ENCODE data around the gene CLCNKA.
"Not testable (repeated sequence)": the region's sequence is repeated elsewhere in the genome, so short reads cannot be mapped to it uniquely, and the experiment has no call there.

Gene CLCNKA

GRCh38 chr1:16043950-16044349, 22.1 kb downstream of the CLCNKA start:
- no peak for DNase-seq

GRCh38 chr1:16046842-16047241, 25.0 kb downstream of the CLCNKA start:
- no peak for DNase-seq

DNA sequence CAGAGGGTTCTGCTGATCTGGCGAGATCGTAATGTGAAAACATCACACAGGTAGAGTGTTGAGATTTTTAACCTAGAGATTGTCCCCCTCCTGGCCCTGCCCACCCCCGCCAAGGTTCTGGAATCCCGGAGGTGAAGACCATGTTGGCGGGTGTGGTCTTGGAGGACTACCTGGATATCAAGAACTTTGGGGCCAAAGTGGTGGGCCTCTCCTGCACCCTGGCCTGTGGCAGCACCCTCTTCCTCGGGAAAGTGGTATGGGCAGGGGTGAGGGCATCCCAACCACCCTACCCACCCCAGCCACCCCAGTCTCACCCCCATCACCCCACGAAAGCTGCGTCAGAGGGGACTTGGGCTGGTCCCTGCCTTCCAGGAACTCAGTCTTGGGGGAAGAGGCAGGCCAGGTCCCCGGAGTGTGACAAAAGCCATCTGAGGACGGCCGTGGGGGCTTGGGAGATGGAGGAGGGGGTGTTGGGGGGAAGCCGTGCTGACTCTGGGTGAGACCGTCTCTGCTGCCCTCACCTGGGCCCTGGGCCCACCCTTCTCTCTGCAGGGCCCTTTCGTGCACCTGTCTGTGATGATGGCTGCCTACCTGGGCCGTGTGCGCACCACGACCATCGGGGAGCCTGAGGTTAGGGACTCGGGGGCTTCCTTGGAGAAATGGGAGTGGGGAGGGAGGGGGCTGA, 26.1 kb downstream of the CLCNKA start:
- no peak for DNase-seq

DNA sequence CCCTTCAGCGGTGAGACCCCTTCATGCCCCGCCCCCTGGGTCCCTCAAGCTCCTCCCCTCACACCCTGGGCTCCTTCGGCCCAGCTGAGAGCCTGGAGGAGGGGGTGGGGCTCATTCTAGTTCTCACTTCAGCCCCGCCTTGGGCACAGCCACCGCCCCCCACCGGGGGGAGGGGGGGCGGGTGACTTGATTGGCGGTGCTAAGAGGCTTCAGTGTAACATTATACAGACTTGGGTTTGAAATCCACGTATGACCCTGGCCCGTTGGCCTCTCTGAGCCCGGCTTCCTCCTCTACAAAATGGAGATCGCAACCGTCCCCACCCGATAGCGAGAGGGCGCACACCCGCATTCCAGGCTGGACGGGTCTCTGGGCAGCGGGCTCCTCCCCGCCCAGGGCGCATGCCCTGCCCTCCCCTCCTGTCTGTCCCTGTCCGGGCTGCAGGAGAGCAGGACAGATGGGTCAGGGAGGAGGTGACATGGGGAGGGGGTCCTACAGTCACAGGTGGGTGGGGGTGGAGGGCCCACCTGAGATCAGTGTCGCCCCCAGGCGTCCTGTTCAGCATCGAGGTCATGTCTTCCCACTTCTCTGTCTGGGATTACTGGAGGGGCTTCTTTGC, 26.8 kb downstream of the CLCNKA start:
- DNase-seq: peak in 3 of 5 experiments; percentile 12 to 28 (median 13)

DNA sequence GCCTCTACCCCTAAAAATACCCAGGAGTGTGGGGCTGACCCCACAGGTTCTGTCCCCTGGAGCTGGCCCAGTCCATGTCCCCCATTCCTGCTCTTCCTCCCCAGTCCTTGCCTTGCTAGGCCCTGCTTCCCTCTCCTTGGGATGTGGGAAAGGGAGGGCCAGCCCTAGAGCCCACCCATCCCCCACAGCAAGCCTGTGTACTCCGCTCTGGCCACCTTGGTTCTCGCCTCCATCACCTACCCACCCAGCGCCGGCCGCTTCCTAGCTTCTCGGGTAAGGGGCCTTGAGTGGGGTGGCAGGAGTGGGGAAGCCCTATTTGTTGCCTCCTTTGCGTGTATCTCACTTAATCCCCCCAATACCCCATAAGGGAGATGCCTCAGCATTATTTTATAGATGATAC, 28.5 kb downstream of the CLCNKA start:
- no peak for DNase-seq

- DNase-seq: no peak
Observed at GRCh38 chr1:16051039-16051438, 29.2 kb downstream of the CLCNKA start.

- DNase-seq: not testable (repeated sequence)
Observed at GRCh38 chr1:16051949-16052348, 30.1 kb downstream of the CLCNKA start.

DNA sequence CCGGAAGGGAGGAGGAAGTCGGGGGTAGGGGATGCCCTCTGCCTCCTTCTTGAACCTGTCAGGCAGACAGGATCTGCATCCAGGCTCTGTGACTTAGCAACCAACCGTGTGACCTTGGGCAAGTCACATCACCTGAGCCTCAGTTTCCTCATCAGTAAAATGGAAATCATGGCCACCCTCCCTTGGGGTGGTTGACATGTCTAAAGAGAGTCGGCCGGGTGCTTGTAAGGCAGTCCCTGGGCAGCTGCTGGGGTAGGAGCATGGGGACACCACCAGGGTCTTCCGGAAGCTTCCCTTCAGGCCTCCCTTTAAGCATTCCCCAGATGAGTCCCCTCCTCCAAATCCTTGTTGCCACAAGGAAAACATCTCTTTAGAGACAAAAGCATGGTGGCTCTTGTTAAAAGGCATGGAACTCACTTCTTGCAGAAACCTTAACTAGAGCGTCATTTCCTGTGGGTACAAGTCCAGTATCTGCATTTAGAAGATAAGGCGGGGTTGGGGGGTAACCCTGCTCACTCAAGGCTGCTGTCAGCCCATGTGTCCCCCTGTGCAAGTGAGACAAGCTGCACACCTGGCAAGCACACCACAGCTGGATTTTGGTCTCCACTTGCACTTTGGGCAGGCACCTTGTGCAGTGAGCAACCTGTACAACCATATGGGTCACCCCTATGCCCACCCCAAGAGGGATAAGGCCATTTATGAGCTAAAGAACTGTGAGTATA, 32.1 kb downstream of the CLCNKA start:
- DNase-seq: no peak

DNA sequence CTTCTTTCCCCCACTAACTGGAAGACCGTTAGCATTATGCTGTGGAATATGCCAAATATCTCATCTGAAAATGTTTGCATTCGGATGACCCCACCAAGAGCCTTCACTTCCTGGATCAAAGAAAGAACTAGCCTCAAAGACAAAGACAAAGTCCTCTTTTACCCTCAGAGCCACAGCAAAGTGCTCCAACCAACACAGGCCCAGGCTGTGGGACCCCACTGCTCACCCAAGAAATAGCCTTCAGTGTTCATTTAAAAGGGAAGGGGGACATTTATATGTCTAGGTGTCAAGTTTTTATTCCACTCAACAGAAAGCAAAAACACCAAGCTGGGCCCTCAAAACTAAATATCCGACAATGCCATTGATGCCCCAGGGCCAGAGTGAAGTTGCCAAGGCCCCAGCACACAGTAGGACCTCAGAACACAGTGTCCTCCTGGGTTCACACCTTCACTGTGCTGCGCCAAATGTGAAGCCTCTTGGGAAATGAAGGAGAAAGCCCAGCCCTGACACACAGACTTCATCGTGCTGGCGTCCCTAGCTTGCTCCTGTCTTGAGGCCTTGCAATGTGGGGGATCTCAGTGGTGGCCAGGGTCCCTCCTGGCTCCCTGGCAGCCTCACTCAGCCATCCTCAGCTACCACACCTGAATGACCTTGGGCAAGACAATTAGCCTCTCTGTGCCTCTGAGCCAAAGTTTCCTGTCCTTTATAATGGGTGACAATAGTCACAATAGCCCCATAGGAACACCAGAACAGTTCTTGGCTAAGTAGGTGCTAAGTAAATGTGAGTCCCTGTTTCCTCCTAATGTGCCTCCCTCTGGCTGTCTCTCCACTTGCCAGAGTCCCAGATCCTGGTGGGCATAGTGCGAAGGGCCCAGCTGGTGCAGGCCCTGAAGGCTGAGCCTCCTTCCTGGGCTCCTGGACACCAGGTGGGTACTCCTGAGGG, 33.0 kb downstream of the CLCNKA start:
- no peak for DNase-seq

DNA sequence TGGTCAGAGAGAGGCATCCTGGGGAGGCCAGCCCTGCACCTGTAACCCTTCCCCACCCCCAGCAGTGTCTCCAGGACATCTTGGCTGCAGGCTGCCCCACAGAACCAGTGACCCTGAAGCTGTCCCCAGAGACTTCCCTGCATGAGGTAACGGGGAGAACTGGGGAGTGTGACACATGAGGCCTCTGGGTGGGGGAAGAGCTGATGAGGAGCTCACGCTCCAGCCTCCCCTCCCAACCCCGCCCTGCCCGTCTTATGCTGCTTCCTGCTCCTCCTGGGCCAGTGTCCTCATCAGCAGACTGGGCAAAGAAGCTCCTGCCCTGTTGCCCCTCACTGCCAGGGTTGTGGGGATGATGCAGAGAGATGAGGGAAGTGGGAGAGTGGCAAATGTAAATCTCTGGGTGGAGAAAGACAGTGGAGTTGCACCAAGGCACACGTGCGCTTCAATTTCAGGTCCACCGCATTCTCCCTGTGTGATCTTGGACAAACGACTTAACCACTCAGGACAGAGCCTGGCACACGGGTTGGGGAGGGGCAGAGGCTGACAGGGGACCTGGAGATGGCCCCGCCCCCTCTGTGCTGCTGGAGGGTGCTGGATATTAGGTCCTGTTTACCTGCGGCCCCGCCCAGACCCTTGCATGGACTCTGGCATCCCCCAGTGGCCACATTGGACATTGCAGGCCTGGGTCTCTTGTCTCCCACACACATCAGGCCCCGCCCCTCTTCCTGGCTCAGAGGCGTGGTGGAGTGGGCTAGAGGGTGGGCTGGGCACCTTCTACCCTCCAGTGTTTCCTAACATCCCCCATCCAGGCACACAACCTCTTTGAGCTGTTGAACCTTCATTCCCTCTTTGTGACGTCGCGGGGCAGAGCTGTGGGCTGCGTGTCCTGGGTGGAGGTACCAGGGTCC, 34.0 kb downstream of the CLCNKA start:
- DNase-seq: peak; percentile 50 to 80 (median 65)

DNA sequence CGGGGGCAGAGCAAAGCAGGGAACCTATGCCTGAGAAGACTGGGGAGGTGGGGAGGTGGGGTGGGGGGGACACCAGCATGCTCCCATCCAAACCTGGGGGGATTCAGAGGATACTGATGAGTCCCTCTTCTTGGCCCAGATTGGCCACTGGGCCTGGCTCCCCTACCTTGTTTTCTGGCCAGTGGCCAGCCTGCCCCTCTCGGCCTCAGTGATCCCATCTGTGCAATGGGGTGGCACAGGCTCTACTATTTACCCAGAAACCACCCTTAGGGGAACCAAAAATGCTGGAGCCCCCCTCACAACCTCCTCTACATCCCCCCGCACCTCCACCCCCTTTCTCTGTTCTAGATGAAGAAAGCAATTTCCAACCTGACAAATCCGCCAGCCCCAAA, 34.7 kb downstream of the CLCNKA start:
- DNase-seq: not testable (repeated sequence)

GRCh38 chr1:16057314-16057915, 35.6 kb downstream of the CLCNKA start:
- DNase-seq: not testable (repeated sequence)

GRCh38 chr1:16058394-16059120, 36.7 kb downstream of the CLCNKA start:
- DNase-seq: not testable (repeated sequence)

DNA sequence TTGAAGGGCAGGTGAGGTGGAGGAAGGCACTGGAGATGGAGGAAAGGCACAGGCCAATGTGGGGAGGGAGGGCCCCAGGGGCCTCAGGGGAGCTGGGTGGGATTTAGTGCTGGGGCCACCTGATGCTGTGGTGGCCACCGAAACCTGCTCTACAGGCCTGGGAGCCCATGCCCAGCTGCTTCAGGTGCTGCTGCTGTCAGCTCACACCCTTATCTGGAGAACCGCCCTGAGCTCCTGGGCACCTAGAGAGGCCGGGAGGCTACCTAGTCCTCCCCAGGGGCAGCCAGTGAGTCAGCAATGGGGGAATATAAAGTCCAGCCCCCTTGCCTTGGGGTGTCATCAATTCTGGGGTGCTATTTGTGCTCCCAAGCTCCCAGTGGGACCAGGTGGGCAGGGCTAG, 39.4 kb downstream of the CLCNKA start:
- no peak for DNase-seq

DNA sequence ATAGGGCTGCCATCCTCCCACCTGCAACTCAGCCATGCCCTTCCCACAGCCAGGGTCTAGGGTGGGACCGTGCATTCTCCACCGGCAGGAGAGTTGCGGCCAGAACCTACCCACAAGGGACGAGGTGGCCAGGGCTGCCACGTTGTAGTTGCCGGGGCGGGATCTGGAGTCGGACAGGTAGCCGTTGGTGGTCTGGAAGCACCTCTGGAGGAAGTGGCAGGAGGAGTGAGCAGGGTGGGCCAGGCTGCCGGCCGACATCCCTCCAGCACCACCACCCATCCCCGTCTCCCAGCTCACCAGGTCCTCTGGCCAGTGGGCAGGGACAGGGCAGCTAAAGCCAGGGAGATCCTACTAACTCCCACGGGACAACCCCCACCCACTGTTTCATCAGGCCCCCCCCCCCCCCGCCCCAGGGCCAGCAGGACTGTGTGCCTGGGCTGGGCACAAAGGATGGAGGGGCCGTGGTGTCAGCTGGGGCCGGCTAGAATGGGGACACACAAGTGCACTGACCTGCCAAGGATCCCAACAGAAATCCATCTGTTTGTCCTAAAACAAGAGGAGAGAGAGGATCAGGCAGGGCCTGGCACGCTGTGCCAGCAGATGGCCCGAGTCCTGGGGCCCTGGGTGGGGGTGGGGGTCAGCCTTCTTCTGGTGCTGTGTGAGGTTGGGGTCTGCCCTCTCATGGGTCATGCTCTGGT, 40.3 kb downstream of the CLCNKA start:
- DNase-seq: not testable (repeated sequence)

- DNase-seq: not testable (repeated sequence)
Observed at GRCh38 chr1:16062687-16063075, 40.8 kb downstream of the CLCNKA start.

DNA sequence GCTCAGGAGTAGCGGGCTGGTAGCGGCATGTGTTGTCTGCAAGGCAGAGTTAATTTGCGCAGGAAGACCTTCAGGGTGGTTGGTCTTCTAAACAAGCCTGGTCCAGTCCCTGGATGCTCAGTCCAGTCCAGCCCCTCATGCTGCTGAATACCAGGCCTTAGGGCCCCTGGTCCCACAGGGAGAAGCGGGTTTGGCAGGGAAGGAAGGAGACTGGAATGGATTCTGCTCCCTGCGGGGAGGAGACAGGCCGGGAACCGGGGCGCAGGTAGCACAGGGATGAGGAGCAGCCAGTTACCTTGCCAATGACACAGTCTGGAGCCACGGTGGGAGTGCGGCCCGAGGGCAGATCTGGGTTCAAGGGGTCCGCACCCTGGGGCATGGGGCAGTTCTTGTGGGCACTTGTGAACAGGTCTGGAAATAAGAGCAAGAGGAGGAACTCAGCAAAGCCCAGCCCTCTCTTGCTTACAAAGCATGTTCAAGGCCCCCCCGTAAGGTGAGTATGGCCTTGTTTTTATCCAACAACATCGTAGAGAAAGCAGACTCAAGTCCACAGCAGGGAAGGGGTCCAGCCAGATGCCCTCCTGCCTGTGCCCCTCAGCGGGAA, 41.5 kb downstream of the CLCNKA start:
- DNase-seq: no peak

DNA sequence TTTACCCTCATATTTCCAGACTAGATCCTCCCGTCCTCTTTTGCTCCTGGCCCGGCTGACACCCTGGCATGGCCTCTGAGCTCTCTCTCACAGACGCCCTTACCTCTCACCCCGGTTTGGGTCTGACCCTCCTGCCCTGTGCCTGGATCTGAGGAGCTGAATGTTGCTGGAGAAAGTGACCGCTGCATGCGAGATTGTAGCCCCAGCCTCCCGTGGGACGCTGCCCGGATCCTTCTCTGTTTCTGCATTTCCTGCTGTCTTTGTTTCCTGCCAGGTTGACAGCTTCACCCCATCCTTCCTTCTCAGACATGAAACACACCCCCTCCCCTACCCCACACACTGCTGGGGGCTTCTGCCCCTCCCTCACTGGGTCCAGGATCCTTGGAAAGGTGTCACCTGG, 42.1 kb downstream of the CLCNKA start:
- no peak for DNase-seq

GRCh38 chr1:16064536-16065268, 42.9 kb downstream of the CLCNKA start:
- no peak for DNase-seq
